ENCODE results near the gene VWA5B1.

VWA5B1 gene

DNA sequence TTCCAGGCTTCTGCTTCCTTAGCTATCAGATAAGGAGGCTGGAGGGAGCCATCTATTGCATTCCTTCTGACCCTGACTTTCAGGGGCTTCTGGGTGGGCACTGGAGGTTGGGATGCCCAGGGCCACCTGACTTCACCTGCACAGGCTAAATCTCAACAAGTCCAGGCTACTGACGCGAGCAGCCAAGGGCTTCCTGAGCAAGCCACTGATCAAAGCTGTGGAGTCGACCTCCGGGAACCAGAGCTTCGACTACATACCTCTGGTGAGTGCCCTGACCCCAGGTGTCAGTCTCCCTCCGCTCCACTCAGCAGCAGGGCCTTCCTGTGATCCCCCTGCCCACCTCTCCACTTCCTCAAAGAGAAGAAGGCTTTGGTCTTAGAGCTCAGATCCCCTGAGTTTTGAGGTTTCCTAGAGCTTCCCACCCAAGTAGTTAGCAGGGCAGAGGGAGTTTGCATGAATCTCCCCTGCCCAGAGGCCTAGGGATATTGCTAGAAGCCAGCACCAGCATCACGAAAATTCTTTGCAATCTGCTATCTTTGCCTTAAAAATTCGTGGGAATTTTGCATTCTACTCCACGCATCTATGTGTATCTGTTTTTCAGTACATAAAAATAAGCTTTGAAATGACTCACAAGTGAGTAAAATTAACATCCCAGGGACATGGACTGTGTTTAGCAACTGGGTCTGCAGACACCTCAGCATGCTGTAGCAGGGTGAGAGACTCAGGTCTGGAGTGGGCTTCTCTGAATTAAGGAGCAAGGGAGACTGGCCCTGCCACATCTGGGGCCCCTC is 61.4 kb downstream of the VWA5B1 start:
- DNase-seq: no peak

DNA sequence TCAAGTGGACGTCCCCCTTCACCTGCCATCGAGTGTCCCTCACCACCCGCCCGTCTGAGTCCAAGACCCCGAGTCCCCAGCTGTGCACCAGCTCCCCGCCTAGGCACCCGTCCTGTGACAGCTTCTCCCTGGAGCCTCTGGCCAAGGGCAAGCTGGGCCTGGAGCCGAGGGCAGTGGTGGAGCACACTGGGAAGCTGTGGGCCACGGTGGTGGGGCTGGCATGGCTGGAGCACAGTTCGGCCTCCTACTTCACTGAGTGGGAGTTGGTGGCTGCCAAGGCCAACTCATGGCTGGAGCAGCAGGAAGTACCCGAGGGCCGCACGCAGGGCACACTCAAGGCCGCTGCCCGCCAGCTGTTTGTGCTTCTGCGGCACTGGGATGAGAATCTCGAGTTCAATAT is 63.2 kb downstream of the VWA5B1 start:
- no peak for DNase-seq

DNA sequence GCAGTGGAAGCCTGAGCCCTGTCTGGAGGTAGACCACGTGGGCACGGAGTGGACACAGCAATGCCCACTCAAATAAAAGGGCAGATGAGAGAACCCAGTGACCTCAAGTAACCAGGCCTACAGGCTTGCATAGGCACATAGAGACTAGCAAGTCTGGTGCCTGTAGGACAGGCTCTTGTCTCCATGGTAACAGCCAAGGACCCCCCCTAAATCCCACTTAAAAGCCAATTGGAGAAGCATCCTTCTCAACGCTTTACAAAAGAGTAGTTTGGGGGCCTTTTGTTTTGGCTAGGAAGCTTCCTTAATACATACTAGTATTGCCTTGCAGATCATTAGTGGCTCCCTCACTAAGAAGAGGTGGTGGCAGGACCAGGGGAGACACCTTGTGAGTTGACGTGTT is 63.9 kb downstream of the VWA5B1 start:
- no peak for DNase-seq

DNA sequence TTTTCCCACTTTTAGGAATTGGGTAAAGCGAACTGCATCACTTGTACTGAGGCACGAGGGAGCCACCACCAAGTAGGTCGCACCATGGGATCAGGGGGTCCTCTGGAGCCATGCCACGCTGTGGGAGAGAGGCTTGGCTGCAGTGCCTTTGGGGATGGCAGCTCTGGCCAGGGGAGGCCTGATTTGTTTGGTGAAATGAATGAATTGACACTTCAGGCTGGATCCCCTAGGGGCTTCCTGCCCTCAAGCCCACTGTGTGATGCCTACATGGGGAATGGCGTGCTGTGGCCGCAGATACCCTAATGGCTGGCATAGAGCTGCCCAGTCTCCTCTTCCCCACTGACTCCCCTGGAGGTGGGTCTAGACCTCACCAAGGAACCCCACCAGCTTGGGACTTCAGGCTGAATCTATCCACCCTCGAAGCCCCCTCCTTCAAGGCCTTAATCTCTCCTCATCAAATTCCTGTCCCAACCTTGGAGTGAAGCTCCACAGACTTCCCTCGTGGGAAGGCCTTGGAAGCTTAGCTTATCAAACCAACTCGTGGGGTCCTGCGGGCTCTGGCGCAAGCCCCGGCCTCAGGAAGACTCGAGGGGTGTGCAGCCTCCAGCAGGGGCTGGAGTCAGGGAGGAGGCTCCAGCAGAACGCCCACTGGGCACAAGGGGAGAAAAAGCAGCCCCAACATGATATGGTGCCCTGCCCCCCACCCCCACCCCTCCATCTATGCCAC is 64.6 kb downstream of the VWA5B1 start:
- DNase-seq: no peak

DNA sequence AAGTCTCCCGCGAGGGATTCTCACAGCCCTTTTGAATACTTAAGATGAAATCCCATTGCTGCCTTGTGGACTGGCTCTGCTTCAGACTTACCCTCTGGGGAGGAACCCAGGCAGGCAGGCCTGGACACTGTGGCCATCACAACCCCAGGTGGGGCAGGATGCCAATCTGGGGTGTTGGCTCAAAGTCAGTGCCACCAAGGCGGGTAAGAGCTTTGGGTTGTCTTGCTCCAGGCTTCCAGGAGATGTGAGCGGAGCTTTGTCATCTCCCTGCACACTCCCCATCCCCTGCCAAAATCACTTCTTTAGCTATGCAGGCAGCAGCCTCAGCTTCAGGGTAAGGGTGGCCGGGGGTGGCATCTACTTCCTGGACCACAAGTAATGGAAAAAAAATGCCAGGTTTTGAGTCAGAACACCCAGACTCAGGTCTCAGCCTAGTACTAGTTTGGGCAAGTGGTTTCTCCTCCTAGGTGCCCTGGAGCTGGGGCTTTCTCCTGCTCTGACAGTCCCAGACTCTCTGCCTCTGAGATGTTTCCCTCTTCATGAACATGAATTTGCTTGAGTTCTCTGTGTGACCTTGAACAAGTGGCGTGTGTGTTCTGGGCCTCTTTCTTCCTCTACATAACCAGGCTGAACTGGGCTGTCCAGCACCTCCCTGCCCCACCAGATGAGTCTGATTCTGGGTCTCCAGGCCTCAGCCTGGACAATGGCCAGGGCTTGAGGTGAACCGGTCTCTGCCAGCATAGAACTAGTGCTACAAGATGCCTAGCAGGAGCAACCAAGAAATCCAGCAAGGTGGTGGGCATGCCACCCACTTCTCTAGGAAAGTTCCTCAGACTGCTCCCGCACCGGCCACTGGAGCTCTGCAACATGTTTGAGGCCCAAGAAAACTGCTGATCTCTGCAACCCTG is 65.4 kb downstream of the VWA5B1 start:
- DNase-seq: no peak

DNA sequence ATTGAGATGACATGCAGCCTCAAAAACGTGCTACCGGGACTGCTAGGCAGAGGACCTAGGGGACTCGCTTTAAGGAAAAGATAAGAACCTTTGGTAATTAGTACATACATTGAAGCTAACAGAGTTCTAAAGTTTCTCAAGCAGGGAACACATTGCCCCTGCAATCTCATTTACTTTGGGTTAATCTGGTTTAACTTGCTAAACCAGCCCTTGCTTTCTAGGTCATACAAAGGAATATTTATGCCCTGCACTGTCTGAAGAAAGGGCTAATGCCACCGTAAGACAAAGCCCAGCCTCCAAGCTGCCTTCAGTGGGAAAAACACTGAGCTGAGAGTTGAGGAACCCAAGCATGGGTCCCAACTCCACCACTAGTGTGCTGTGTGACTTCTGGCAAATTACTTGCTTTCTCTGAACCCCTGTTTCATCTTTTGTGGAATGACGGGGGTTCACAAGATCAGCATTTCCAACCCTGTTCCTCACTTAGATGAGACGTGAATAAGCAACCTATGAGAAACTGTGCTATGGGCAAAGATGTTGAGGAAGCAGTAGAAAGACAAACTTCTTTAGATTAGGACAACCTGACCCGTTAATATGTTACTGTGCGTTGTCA is 66.3 kb downstream of the VWA5B1 start:
- DNase-seq: no peak

DNA sequence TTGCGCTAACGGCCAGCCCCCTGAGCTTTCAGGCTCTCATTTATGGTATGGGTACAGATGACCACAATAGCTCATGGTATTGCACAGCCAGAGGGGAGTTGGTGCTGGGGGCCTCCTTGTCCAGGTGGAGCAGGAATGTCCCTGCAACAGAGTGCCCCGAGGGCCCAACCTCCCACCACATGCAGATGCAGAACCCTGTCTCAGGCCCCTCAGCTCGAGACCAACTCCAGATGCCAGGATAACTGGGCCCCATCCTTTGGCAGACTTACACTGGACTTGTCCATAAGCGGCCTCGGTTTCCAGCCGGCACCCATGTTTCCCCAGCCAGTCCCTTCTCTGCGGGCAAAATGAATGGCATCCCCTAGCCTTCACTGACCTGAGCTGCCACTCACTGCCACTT is 67.1 kb downstream of the VWA5B1 start:
- no peak for DNase-seq

DNA sequence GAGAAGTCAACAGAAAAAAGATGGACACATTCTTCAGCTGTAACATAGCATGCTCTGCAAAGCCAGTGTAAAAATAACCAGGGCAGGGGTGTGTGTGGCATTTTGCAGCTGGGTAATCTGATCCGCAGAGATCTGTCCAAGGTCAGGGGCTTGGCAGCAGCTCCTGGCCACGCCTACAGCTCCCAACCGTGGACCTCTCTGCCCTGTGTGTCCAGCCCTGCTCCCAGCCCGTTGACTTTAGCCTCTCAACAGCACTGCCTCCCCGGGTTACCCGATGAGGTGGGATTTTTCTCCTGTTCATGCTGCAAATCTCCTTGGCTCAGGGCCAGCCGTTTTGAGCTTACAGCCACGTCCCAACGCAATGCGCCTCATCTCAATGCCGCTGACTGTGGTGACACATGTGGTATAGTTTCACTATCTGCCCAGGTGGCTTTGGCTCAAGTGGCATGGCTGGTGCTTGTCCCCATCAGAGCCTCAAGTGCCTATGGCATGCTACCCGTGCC is 68.1 kb downstream of the VWA5B1 start:
- DNase-seq: no peak

DNA sequence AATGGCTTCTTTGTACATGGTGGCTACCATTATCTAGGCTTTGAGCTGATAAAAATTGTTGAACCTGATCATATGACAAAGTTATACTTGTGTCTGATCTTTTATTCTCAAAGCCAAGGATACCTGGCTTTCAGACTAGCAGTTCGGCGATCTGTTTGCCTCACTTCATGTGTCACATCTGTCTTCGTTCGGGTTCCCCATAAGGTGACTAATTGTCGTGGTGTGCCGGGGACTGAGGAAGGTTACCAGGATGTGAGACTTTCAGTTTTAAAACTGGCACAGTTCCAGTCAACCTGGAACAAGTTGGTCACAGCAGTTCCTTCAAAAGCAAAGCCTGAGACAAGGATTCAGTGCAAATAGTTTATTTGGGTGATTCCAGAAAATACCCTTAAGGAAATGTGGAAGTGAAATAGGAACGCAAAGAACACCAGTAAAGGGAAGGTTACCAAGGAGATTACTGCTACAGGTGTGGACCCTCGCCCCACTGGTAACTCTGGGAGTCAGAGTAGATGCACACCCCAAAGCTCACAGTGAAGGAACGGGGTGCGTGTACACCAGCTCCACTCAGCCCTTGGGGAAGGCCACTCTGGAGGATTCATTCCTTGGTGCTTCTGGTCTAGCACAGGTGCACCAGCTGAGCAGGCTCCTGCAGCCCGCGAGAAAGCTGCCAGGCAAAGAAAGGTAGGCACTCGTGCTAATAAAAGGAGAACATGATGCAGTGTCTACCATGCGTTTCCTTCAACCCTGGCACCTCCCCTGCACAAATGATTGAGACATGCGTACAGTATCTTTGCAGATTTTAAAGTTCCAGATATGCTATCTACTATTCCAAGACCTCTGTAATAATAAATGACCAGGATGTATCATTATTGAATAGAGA is 69.0 kb downstream of the VWA5B1 start:
- DNase-seq: no peak

DNA sequence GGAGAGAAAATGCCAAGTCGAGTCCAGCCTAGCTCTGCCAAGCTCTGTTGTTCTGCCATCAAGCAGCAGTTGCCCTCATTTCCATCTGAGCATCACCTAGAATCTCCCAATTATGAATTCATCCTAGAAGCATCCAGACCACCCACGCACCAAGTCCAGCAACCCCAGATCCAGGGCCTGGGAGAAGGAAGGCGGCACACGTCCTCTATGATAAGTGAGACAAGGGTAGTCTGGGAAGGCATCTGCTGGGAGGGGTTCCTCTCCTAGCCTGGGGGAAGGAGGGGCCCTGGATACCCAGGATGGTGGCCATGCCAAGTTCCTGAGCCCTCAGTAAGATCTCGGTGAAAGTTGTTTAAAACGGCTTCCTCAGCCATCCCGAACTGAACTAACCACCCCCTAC is 70.7 kb downstream of the VWA5B1 start:
- no peak for DNase-seq

DNA sequence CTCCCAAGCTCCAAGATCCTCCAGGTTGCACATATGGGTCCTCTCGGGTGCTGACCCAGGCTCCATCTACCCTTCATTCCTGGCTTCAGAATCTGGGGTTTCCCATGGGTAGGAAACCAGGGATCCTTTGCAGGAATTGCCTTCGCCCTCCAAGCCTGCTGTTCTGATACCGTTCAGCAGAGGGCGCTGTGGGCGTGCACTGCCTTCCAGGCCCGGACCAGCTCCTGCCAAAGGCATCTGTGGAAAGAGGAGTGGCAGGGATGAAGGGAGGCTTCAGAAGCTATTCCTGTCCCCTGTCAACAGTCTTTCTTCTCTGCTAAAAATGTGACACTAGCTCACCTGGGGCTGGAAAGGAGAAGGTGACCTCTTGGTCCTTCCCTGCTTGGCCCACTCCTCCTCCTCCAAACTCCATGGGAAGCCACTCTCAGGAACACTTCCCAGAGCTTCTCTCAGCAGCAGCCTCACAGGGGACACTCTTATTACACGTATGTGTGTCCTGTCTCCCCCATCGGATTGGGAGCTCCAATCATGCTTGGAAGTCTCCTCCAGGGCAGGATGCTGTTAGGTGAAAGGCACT is 71.2 kb downstream of the VWA5B1 start:
- DNase-seq: no peak

DNA sequence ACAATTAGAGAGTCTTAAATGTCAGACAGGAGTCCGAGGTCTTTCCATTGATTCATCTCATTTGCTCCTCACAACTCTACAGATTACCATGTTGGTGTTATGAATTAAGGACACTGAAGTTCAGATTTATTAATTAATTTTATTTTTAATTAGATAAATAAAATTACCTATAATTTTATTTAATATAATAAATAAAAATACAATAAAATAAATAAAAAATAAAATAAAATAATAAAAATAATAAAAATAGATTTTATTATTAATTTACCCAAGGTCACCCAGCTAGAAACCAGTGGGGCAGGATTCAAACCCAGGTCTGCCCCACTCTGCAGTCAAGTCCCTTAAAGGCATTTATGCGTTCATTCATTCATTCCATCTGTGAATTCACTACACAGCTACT is 72.2 kb downstream of the VWA5B1 start:
- DNase-seq: no peak

DNA sequence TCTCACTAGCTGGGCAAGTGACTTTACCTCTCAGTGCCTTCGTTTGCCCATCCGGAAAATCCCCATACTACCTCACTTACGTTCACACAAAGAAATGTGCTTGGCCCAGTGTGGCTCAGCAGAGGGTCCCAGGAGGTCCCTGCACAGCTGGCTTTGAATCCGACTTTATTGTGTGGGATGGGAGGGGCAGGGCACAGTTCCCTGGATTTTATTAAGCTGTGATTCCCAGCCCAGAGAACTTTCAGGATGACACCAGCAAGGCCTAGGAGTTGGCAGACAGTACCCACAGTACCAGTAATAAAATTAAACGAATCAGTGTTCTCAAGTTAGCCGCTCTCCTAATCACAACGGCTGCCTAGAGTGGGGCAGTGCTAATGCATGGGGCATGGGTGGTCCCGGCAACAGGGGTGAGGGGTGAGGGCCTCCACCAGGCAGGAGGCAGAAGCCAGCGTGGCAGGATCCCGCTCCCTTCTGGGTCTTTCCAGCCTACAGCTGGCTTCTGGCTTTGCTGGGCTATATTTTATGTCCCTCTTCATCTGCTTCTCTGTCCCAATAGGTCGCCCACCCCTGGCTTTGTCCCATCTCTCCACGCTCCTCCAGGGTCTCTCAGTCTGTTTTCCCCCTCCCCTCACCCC is 74.9 kb downstream of the VWA5B1 start:
- no peak for DNase-seq

DNA sequence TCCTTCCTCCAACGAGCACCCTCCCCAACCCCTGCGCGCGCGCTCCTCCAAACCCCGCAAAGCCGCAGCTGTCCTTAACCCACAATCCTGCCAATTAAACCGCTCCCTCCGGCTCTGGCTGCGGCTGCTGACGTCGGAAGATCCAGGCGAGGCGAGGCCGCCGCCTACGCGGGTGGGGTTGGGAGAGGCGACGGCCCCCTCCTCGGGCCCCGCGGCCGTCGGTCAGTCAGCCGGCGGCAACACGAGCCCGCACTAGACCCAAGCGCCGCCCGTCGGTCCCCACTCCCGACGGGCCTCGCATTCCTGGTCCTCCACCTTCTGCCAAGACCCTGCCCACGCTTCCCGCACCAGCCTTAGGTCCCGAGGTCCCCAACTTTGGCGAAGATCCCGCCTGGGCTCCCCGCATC is 75.4 kb downstream of the VWA5B1 start:
- DNase-seq: no peak

DNA sequence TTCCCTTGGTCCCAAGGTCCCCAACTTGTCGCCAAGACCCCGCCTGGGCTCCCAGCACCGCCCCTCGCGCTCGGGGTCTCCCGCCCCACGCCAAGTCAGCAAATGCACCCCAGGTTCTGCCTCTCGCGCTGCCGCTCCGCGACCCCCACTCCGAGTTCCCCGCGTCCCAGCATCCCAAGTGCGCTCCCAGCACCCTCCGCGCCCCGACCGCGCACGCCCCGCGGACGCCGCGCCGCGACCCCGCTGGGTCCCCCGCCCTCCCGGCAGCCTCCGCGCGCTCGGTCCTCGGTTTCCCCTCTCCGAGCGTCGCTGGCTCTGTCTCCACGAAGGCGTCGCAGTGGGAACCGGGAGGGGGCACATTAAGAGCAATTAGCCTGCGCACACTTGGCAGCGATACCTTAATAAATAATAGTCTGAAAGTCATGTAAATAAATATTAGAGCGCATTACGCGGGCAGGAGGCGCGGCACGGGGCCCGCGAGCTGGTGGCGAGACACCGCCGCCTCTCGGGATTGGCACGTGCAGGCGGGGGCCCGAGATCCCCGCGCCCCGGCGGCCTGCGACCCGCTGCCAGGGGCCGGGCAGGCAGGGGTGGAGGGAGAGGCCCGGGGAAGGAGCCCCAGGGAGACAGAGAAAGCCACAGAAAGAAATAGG is 75.9 kb downstream of the VWA5B1 start:
- DNase-seq: no peak

DNA sequence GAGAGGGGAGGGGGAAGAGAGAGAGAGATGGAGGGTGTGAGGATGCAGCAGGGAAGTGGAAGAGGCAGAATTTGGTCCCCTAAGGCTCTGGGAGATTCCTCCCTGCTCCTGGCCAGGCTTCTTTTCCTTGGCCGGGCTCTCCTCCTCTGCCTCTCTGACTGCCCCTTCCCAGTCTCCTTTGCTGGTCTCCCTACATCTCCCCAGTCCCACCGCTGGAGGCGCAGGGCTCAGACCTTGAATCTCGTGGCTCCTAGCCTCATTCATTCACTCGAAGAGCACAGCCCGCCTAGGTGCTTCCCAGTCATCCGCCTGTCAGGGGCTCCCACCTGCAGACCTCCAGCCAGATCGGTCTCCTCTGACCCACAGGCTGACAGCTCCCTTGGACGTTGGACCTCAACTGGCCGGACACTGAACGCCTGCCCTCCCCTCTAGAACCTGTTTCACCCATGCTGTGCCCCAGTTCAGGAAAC is 76.5 kb downstream of the VWA5B1 start:
- DNase-seq: no peak

DNA sequence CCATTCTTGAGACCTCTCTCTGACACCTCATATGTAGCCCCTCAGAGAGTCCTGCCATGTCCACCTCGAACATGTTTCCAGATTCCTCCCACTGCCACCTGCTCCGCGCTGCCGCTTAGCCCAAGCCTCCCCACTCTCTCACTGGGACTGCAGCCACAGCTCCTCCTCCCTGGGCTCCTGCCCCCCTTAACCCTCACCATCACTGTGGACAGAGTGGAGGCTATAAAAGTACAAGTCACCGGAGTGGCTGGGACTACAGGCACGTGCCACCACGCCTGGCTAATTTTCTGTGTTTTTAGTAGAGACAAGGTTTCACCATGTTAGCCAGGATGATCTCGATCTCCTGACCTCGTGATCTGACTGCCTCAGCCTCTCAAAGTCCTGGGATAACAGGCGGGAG is 77.0 kb downstream of the VWA5B1 start:
- no peak for DNase-seq

DNA sequence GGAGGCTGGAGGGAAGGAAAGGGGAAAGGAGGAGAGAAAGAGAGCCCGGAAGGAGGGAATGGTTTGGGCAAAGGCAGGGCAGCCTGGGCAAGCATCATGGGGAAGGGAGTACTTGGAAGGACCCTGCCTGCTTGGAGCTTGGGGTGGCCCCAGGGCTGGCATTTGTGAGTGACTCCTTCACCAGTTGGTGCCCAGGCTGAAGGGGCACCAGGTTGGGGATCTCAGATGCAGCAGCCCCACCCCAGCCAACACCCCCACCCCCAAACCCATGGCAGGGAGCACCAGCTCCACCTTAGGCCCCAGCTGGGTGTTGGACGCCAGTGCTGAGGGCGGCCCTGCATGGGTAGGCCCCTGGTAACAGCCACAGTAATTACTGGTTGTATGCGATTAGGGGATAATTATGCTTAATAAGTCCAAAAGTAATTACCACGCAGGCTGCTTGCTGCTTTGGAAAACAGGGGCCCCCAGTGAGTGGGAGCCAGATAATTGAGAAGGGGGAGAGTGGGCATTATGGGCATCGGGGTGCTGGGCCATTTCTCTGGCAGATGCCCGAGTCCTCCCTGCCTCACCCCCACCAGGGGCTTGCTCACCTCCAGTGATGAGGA is 78.3 kb downstream of the VWA5B1 start:
- no peak for DNase-seq

DNA sequence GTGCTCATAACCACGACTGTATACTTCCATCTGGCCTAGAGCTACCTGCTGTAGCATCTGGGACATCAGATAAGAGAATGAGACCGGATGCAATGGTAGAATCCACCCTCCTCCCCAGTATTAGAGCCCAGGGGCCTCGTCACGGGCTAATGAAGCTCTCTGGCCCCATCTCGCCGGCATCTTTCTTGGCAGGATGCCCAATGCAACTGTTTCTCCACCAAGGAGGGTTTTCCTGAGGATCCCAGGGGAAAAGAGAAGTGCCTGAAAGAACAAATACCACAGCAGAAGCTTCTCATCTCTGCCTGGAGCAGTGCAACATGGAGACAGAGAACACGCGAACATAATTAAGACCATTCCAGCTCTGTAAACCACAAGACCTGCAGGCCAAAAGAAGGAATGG is 80.0 kb downstream of the VWA5B1 start:
- DNase-seq: no peak

DNA sequence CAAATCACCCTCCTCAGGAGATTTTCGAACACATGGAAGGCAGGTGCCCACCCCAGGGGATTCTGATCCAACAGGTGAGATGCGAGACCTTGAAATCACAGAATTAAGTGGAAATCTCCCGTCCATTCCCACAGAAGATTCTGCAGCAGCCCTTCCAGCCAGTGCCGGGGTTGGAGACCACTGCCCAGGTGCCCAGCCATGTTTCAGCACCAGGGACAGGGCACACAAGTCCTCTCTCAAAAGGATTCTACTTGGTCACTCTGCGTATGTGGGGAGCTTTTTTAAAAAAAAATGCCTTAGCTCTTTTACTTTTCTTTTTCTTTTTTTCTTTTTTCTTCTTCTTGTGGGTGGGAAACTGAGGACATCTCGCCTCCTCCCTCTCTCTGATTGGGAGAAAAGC is 80.7 kb downstream of the VWA5B1 start:
- DNase-seq: no peak

Data from NCI-H1436 treated with DMSO at 0.1 percent for 48 hours (cell line).